GM23248 (cell line): ENCODE results near the gene ERMAP.

Experiments used
- EZH2 ChIP-seq: fragments of 200-600 bp; sonication (generic); IDR thresholded peaks from 2 replicates; pipeline ENCODE4 v1.6.1; 2018; ENCODE audit warnings: antibody characterized with exemption, mild to moderate bottlenecking; ENCODE audit not compliant: insufficient read depth, poor library complexity, severe bottlenecking
- EZH2phosphoT487 ChIP-seq: fragments of 200-600 bp; sonication (generic); IDR thresholded peaks from 2 replicates; pipeline ENCODE4 v1.6.1; 2018; ENCODE audit warnings: antibody characterized with exemption, moderate library complexity, mild to moderate bottlenecking, low read depth; ENCODE audit not compliant: insufficient read depth

DNA sequence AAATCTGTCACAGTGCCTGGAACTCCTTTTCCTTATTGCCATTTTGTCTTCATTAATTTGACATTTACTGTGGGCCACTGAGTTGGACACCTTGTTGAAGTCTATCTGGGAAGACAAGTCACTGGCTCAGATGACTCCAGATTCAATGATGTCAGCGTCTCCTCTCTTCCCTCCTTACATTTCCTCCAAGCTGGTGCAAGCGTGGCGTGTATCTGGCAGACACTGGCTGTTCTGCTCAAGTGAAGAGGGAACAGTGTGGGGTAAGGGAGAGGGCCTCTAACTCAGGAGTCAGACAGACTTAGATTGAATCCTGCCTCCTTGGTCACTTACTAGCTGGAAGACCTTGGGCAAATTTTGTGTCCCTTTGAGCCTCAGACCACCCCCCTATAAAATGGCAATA lies 20.8 kb downstream of the ERMAP start:
- TF ChIP-seq EZH2 (no peak), EZH2phosphoT487 (no peak)
